DOHH2 (cell line): ENCODE measurements around the gene MDGA2.

Experiments
- H3F3A ChIP-seq: fragments of 200-600 bp; sonication (generic), shearing (Covaris generic); 2 replicates; pipeline ENCODE4 v1.6.0; 2016; ENCODE audit warnings: antibody characterized with exemption, mild to moderate bottlenecking; ENCODE audit not compliant: control insufficient read depth, insufficient read depth
- H3K27ac ChIP-seq: fragments of 200-600 bp; sonication (generic); 2 replicates; pipeline ENCODE4 v1.5.1; 2014; ENCODE audit warnings: low read depth, mild to moderate bottlenecking, low read length, moderate library complexity
- H3K27me3 ChIP-seq: fragments of 200-600 bp; sonication (generic); 2 replicates; pipeline ENCODE4 v1.6.1; 2014; ENCODE audit warnings: mild to moderate bottlenecking, low read length, mixed read lengths; ENCODE audit not compliant: control insufficient read depth
- H3K36me3 ChIP-seq: fragments of 200-600 bp; sonication (generic); 2 replicates; pipeline ENCODE4 v1.6.1; 2014; ENCODE audit warnings: mild to moderate bottlenecking, low read length, moderate library complexity, mixed read lengths; ENCODE audit not compliant: control insufficient read depth
- H3K4me1 ChIP-seq: fragments of 200-600 bp; sonication (generic); 2 replicates; pipeline ENCODE4 v1.6.1; 2014; ENCODE audit warnings: mild to moderate bottlenecking, low read length, mixed read lengths; ENCODE audit not compliant: control insufficient read depth
- H3K4me2 ChIP-seq: fragments of 200-600 bp; sonication (generic); 2 replicates; pipeline ENCODE4 v1.6.0; 2014; ENCODE audit warnings: mild to moderate bottlenecking, low read length, moderate library complexity
- H3K4me3 ChIP-seq: fragments of 200-600 bp; sonication (generic); 2 replicates; pipeline ENCODE4 v1.5.1; 2014; ENCODE audit warnings: mild to moderate bottlenecking, low read length, mixed read lengths
- H3K79me2 ChIP-seq: fragments of 200-600 bp; sonication (generic); 2 replicates; pipeline ENCODE4 v1.6.1; 2014; ENCODE audit warnings: mild to moderate bottlenecking, low read length, mixed read lengths; ENCODE audit not compliant: control insufficient read depth
- H3K9me2 ChIP-seq: fragments of 200-600 bp; sonication (generic); replicated peaks from 2 replicates; pipeline ENCODE4 v1.6.1; 2014; ENCODE audit warnings: mild to moderate bottlenecking, low read length, mixed read lengths; ENCODE audit not compliant: control insufficient read depth
- H3K9me3 ChIP-seq: fragments of 200-600 bp; sonication (generic); 2 replicates; pipeline ENCODE4 v1.6.1; 2014; ENCODE audit warnings: antibody characterized with exemption, low read length, mixed read lengths; ENCODE audit not compliant: control insufficient read depth, insufficient read depth
- H4K20me1 ChIP-seq: fragments of 200-600 bp; sonication (generic); 2 replicates; pipeline ENCODE4 v1.6.0; 2014; ENCODE audit warnings: low read depth, mild to moderate bottlenecking, antibody characterized with exemption, low read length, moderate library complexity; ENCODE audit not compliant: control insufficient read depth, insufficient read depth
- EZH2phosphoT487 ChIP-seq: fragments of 200-600 bp; sonication (generic); IDR thresholded peaks from 2 replicates; pipeline ENCODE4 v1.6.1; 2017; ENCODE audit warnings: borderline replicate concordance, mild to moderate bottlenecking, antibody characterized with exemption, low read length, moderate library complexity, mixed read lengths
- TF ChIP-seq, protein P1 (sequence below): fragments of 200-600 bp; sonication (generic); IDR thresholded peaks from one replicate; pipeline ENCODE4 v1.5.1; 2014; ENCODE audit warnings: antibody characterized with exemption, mild to moderate bottlenecking, low read depth, low read length; ENCODE audit not compliant: poor library complexity, severe bottlenecking

MDGA2 gene

DNA sequence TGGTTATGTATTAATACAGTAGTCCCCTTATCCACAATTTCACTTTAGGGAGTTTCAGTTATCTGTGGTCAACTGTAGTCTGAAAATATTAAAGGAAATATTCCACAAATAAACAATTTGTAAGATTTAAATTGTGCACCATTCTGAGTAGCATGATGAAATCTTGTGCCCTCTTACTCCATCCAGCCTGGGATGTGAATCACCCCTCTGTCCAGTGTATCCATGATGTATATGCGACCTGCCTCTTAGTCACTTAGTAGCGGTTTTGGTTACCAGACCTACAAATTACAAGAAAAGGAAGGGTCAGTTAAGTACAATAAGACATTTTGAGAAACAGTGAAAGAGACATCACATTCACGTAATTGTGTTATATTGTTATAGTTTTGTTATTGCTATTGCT is 39.9 kb upstream of the MDGA2 start:
- no peaks in the 10 kb centered on the region for H4K20me1 ChIP-seq
- H3K36me3 ChIP-seq = no peaks in the 10 kb centered on the region
- no peaks in the 10 kb centered on the region for H3F3A ChIP-seq
- H3K79me2 ChIP-seq = no peaks in the 10 kb centered on the region
- H3K4me2 ChIP-seq = no peak overlapping the region
- H3K27me3 ChIP-seq = no peaks in the 10 kb centered on the region
- H3K4me3 ChIP-seq = no peak overlapping the region
- no peaks in the 10 kb centered on the region for H3K4me1 ChIP-seq
- TF ChIP-seq EZH2phosphoT487 = no peak
- TF ChIP-seq, protein P1, sequence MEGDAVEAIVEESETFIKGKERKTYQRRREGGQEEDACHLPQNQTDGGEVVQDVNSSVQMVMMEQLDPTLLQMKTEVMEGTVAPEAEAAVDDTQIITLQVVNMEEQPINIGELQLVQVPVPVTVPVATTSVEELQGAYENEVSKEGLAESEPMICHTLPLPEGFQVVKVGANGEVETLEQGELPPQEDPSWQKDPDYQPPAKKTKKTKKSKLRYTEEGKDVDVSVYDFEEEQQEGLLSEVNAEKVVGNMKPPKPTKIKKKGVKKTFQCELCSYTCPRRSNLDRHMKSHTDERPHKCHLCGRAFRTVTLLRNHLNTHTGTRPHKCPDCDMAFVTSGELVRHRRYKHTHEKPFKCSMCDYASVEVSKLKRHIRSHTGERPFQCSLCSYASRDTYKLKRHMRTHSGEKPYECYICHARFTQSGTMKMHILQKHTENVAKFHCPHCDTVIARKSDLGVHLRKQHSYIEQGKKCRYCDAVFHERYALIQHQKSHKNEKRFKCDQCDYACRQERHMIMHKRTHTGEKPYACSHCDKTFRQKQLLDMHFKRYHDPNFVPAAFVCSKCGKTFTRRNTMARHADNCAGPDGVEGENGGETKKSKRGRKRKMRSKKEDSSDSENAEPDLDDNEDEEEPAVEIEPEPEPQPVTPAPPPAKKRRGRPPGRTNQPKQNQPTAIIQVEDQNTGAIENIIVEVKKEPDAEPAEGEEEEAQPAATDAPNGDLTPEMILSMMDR = no peak
- H3K9me2 ChIP-seq = no peaks in the 10 kb centered on the region
- no peaks in the 10 kb centered on the region for H3K9me3 ChIP-seq
- no peak overlapping the region for H3K27ac ChIP-seq

- Histone ChIP-seq H3K4me3 (no peak overlapping the region), H3K4me1 (no peaks in the 10 kb centered on the region), H4K20me1 (no peaks in the 10 kb centered on the region), H3F3A (no peaks in the 10 kb centered on the region), H3K36me3 (no peaks in the 10 kb centered on the region), H3K4me2 (no peak overlapping the region), H3K79me2 (no peaks in the 10 kb centered on the region), H3K9me2 (no peaks in the 10 kb centered on the region), H3K27me3 (no peaks in the 10 kb centered on the region), H3K27ac (no peak overlapping the region), H3K9me3 (no peaks in the 10 kb centered on the region)
- no peak for TF ChIP-seq EZH2phosphoT487
- TF ChIP-seq, protein P1 = no peak
These were observed 35.2 kb upstream of the MDGA2 start for GRCh38 chr14:47710581-47710980.

- no peaks in the 10 kb centered on the region for H3F3A ChIP-seq
- TF ChIP-seq, protein P1 = no peak
- no peak for TF ChIP-seq EZH2phosphoT487
- no peaks in the 10 kb centered on the region for H3K9me3 ChIP-seq
- H4K20me1 ChIP-seq = no peaks in the 10 kb centered on the region
- no peaks in the 10 kb centered on the region for H3K27me3 ChIP-seq
- H3K4me1 ChIP-seq = no peaks in the 10 kb centered on the region
- no peaks in the 10 kb centered on the region for H3K9me2 ChIP-seq
- H3K4me3 ChIP-seq = no peak overlapping the region
- H3K4me2 ChIP-seq = no peak overlapping the region
- H3K27ac ChIP-seq = no peak overlapping the region
- H3K36me3 ChIP-seq = no peaks in the 10 kb centered on the region
- no peaks in the 10 kb centered on the region for H3K79me2 ChIP-seq
These were observed 30.3 kb upstream of the MDGA2 start for GRCh38 chr14:47705683-47706082.

GRCh38 chr14:47691829-47692228 is 16.4 kb upstream of the MDGA2 start:
- Histone ChIP-seq H3K4me2 (no peak overlapping the region), H3K9me3 (peaks cover 6% of the 10 kb centered on the region; the same call in 1 of the 2 replicates), H3K79me2 (no peaks in the 10 kb centered on the region), H3K4me1 (no peaks in the 10 kb centered on the region), H3K27me3 (no peaks in the 10 kb centered on the region), H3F3A (no peaks in the 10 kb centered on the region), H3K27ac (no peak overlapping the region), H4K20me1 (no peaks in the 10 kb centered on the region), H3K36me3 (no peaks in the 10 kb centered on the region), H3K9me2 (no peaks in the 10 kb centered on the region), H3K4me3 (no peak overlapping the region)
- TF ChIP-seq, protein P1 = no peak
- TF ChIP-seq EZH2phosphoT487 = no peak
